Trophoblast cell (in vitro differentiated cells and primary cell): ENCODE results near the gene APOBEC3F.
"Not testable (repeated sequence)": the region's sequence is repeated elsewhere in the genome, so short reads cannot be mapped to it uniquely, and the experiment has no call there.

Experiments used
- DNase-seq, 2 donors: peaks; one replicate each; pipeline ENCODE4 v3.0.0-alpha.2; 2016
- H2AFZ ChIP-seq: 2 replicates; pipeline ENCODE4 v1.6.1; 2013; ENCODE audit warnings: low read length, moderate library complexity, mild to moderate bottlenecking; ENCODE audit not compliant: insufficient read depth, poor library complexity
- H2AK5ac ChIP-seq: 2 replicates; pipeline ENCODE4 v1.6.1; 2013; ENCODE audit warnings: mild to moderate bottlenecking, low read length
- H2BK120ac ChIP-seq: 2 replicates; pipeline ENCODE4 v1.6.1; 2013; ENCODE audit warnings: low read length, mild to moderate bottlenecking, moderate library complexity; ENCODE audit not compliant: insufficient read depth, poor library complexity
- H2BK12ac ChIP-seq: 2 replicates; pipeline ENCODE4 v1.6.1; 2013; ENCODE audit warnings: mild to moderate bottlenecking, low read length, moderate library complexity
- H2BK5ac ChIP-seq: 2 replicates; pipeline ENCODE4 v1.6.1; 2013; ENCODE audit warnings: low read length, low read depth, moderate library complexity, mild to moderate bottlenecking; ENCODE audit not compliant: poor library complexity
- H3K14ac ChIP-seq: 2 replicates; pipeline ENCODE4 v1.6.1; 2013; ENCODE audit warnings: mild to moderate bottlenecking, low read length
- H3K18ac ChIP-seq: 2 replicates; pipeline ENCODE4 v1.6.1; 2013; ENCODE audit warnings: mild to moderate bottlenecking, low read length
- H3K23ac ChIP-seq: 2 replicates; pipeline ENCODE4 v1.6.1; 2013; ENCODE audit warnings: low read length
- H3K27ac ChIP-seq: 2 replicates; pipeline ENCODE4 v1.5.1; 2013; ENCODE audit warnings: low read depth, mild to moderate bottlenecking, inconsistent platforms, low read length, moderate library complexity
- H3K27me3 ChIP-seq: 2 replicates; pipeline ENCODE4 v1.6.1; 2013; ENCODE audit warnings: inconsistent platforms, mild to moderate bottlenecking, low read length, moderate library complexity; ENCODE audit not compliant: insufficient read depth
- H3K36me3 ChIP-seq, 2 experiments: 1 replicate in 1 of 2; 2 replicates in 1 of 2; pipeline ENCODE4 v1.6.1; 2013; ENCODE audit warnings: low read length in 2 of 2, mild to moderate bottlenecking in 2 of 2, moderate library complexity in 1 of 2; ENCODE audit not compliant: insufficient read depth in 2 of 2, control insufficient read depth in 1 of 2
- H3K4ac ChIP-seq: 2 replicates; pipeline ENCODE4 v1.6.1; 2013; ENCODE audit warnings: low read depth, mild to moderate bottlenecking, low read length, moderate library complexity
- H3K4me1 ChIP-seq, 2 experiments: 1 replicate in 1 of 2; 2 replicates in 1 of 2; pipeline ENCODE4 v1.6.1; 2013; ENCODE audit warnings: low read length in 2 of 2, mild to moderate bottlenecking in 2 of 2, moderate library complexity in 1 of 2; ENCODE audit not compliant: insufficient read depth in 2 of 2, control insufficient read depth in 1 of 2
- H3K4me2 ChIP-seq: 2 replicates; pipeline ENCODE4 v1.6.1; 2013; ENCODE audit warnings: inconsistent platforms, mild to moderate bottlenecking, low read length, moderate library complexity
- H3K4me3 ChIP-seq: 2 replicates; pipeline ENCODE4 v1.5.1; 2013; ENCODE audit warnings: mild to moderate bottlenecking, low read depth, low read length, inconsistent platforms
- H3K79me1 ChIP-seq: one replicate; pipeline ENCODE4 v1.6.1; 2013; ENCODE audit warnings: low read length
- H3K79me2 ChIP-seq: 2 replicates; pipeline ENCODE4 v1.6.1; 2013; ENCODE audit warnings: low read length, mild to moderate bottlenecking; ENCODE audit not compliant: control insufficient read depth, insufficient read depth, poor library complexity
- H3K9ac ChIP-seq: 2 replicates; pipeline ENCODE4 v1.6.1; 2013; ENCODE audit warnings: mild to moderate bottlenecking, low read length
- H3K9me3 ChIP-seq: 2 replicates; pipeline ENCODE4 v1.6.1; 2013; ENCODE audit warnings: low read depth, mild to moderate bottlenecking, control low read depth, inconsistent platforms, low read length; ENCODE audit not compliant: insufficient read depth
- H4K12ac ChIP-seq: 2 replicates; pipeline ENCODE4 v1.6.1; 2013; ENCODE audit warnings: low read depth, mild to moderate bottlenecking, low read length, moderate library complexity
- H4K8ac ChIP-seq: 2 replicates; pipeline ENCODE4 v1.6.1; 2013; ENCODE audit warnings: low read depth, mild to moderate bottlenecking, low read length, moderate library complexity
- H4K91ac ChIP-seq: one replicate; pipeline ENCODE4 v1.6.1; 2013; ENCODE audit warnings: low read depth, mild to moderate bottlenecking, low read length, moderate library complexity
- WGBS: extraction: QIAGEN DNeasy Blood & Tissue Kit; methylation state at CpG from one replicate; pipeline ENCODE4 v1.1.7; 2013; ENCODE audit warnings: missing lambda C conversion rate; ENCODE audit not compliant: insufficient read length, insufficient coverage; ENCODE audit errors: extremely low coverage; 5-methylcytosine and 5-hydroxymethylcytosine counted together

APOBEC3F gene

DNA sequence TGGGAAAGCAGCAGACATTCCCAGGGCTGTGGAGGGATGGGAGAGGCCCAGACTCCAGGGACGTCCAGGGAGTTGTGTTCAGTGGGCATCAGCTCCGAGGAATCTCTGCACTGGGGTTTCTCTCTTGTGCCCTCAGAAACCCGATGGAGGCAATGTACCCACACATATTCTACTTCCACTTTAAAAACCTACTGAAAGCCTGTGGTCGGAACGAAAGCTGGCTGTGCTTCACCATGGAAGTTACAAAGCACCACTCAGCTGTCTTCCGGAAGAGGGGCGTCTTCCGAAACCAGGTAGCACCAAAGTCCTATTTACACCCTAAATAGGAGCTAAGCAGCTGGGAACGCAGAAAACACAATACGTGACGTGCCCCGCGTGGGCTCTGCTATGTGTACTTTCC, 11.4 kb upstream of the APOBEC3F start:
- no peak overlapping the region for H4K12ac ChIP-seq
- no peak overlapping the region for H3K4ac ChIP-seq
- H3K4me3 ChIP-seq, result no peak overlapping the region
- H3K36me3 ChIP-seq, result peaks cover 0 to 1% of the 10 kb centered on the region in 2 experiments
- no peaks in the 10 kb centered on the region for H3K27me3 ChIP-seq
- no peak overlapping the region for H3K14ac ChIP-seq
- no peak overlapping the region for H3K18ac ChIP-seq
- no CpG with 5 or more reads among the region's 13 CpGs for WGBS
- H3K9ac ChIP-seq, result no peak overlapping the region
- H2BK5ac ChIP-seq, result no peak overlapping the region
- no peak overlapping the region for H2AK5ac ChIP-seq
- no peak overlapping the region for H2AFZ ChIP-seq
- H3K23ac ChIP-seq, result no peak overlapping the region
- no peaks in the 10 kb centered on the region for H3K9me3 ChIP-seq
- no peak for DNase-seq
- no peak overlapping the region for H3K4me2 ChIP-seq
- H2BK120ac ChIP-seq, result no peak overlapping the region
- no peaks in the 10 kb centered on the region for H3K79me2 ChIP-seq
- H4K91ac ChIP-seq, result no peak overlapping the region
- peaks cover 0 to 7% of the 10 kb centered on the region in 2 experiments for H3K4me1 ChIP-seq
- no peak overlapping the region for H3K27ac ChIP-seq
- no peak overlapping the region for H2BK12ac ChIP-seq
- H3K79me1 ChIP-seq, result no peaks in the 10 kb centered on the region
- no peak overlapping the region for H4K8ac ChIP-seq

GRCh38 chr22:39030705-39031104, 10.0 kb upstream of the APOBEC3F start:
- H3K36me3 ChIP-seq, result peaks cover 0 to 1% of the 10 kb centered on the region in 2 experiments
- no peaks in the 10 kb centered on the region for H3K79me1 ChIP-seq
- no peak overlapping the region for H4K8ac ChIP-seq
- H3K18ac ChIP-seq, result no peak overlapping the region
- no peak overlapping the region for H3K9ac ChIP-seq
- no peak overlapping the region for H3K27ac ChIP-seq
- no peak overlapping the region for H4K12ac ChIP-seq
- no peak overlapping the region for H4K91ac ChIP-seq
- no peak for DNase-seq
- no CpG with 5 or more reads among the region's 14 CpGs for WGBS
- H3K27me3 ChIP-seq, result no peaks in the 10 kb centered on the region
- no peak overlapping the region for H2AK5ac ChIP-seq
- no peaks in the 10 kb centered on the region for H3K79me2 ChIP-seq
- no peaks in the 10 kb centered on the region for H3K9me3 ChIP-seq
- H2BK12ac ChIP-seq, result no peak overlapping the region
- no peak overlapping the region for H2AFZ ChIP-seq
- H3K23ac ChIP-seq, result no peak overlapping the region
- H3K4ac ChIP-seq, result no peak overlapping the region
- H3K4me1 ChIP-seq, result peaks cover 0 to 7% of the 10 kb centered on the region in 2 experiments
- H3K14ac ChIP-seq, result no peak overlapping the region
- H2BK5ac ChIP-seq, result no peak overlapping the region
- H3K4me3 ChIP-seq, result no peak overlapping the region
- no peak overlapping the region for H2BK120ac ChIP-seq
- H3K4me2 ChIP-seq, result no peak overlapping the region

DNA sequence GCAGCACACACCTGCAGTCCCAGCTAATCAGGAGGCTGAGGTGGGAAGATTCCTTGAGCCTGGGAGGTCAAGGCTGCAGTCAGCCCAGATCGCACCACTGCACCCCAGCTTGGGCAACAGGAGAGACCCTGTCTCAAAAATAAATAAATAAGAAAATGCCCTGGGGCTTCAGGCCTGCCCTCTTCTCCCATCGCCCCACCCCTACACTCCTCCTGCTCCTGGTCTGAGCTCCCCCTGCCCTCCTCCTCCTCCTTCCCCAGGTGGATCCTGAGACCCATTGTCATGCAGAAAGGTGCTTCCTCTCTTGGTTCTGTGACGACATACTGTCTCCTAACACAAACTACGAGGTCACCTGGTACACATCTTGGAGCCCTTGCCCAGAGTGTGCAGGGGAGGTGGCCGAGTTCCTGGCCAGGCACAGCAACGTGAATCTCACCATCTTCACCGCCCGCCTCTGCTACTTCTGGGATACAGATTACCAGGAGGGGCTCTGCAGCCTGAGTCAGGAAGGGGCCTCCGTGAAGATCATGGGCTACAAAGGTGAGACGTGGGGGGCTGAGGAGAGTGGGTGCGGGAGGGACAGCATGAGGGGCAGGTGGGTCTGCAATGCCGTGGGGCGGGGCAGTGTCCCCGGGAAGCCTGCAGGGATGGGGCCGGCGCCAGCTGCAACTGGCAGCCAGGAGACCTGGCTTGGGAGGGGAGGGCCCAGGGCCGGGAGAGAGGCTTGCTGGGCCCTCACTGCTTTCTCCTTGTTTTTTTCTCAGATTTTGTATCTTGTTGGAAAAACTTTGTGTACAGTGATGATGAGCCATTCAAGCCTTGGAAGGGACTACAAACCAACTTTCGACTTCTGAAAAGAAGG, 9.0 kb upstream of the APOBEC3F start:
- H2BK5ac ChIP-seq, H2AK5ac ChIP-seq, H3K4me1 ChIP-seq, H2BK120ac ChIP-seq, H3K23ac ChIP-seq, H3K4me3 ChIP-seq, H3K4me2 ChIP-seq, H3K27ac ChIP-seq, H4K12ac ChIP-seq, H3K9me3 ChIP-seq, H3K79me1 ChIP-seq, H3K9ac ChIP-seq, H4K91ac ChIP-seq, H3K4ac ChIP-seq, H3K18ac ChIP-seq, H3K36me3 ChIP-seq, H2AFZ ChIP-seq, H3K14ac ChIP-seq, H3K27me3 ChIP-seq, DNase-seq, H2BK12ac ChIP-seq, H3K79me2 ChIP-seq, H4K8ac ChIP-seq: not testable (repeated sequence)
- no CpG with 5 or more reads among the region's 18 CpGs for WGBS

DNA sequence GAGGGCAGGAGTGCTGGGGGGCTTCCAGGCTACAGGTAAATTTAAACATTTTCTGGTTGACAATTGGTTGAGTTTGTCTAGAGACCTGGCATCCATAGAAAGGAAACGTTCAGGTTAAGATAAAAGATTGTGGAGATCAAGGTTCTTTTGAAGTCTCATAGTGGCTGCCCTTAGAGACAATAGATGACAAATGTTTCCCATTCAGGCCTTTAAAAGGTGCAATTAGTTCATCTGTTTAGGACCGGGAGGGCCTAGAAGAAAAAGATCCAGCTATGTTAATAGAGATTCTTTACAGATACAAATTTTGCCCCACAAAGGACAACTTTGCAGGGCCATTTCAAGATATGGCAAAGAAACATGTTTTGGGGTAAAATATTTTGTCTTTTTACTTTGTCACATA, 3.6 kb upstream of the APOBEC3F start:
- H3K27me3 ChIP-seq, H2BK12ac ChIP-seq, H2BK120ac ChIP-seq, H3K27ac ChIP-seq, H3K9me3 ChIP-seq, H3K36me3 ChIP-seq, H2AK5ac ChIP-seq, H3K9ac ChIP-seq, H3K79me1 ChIP-seq, H3K14ac ChIP-seq, H3K4me3 ChIP-seq, H2AFZ ChIP-seq, H3K4me2 ChIP-seq, H2BK5ac ChIP-seq, DNase-seq, H4K91ac ChIP-seq, H4K8ac ChIP-seq, H3K23ac ChIP-seq, H3K4ac ChIP-seq, H4K12ac ChIP-seq, H3K79me2 ChIP-seq, H3K18ac ChIP-seq, H3K4me1 ChIP-seq: not testable (repeated sequence)
- no CpG with 5 or more reads among the region's 2 CpGs for WGBS
